Skeletal muscle tissue (tissue), 4 donors: ENCODE results near the gene EEF1G. TPM values are rescaled to one million over a fixed set of nuclear protein-coding genes. Genes with fewer than 3 reads are reported as not detected.
"Not testable (repeated sequence)": the region's sequence is repeated elsewhere in the genome, so short reads cannot be mapped to it uniquely, and the experiment has no call there.

Experiments
- H3K27ac ChIP-seq: one replicate; pipeline ENCODE4 v1.7.0; 2013; ENCODE audit warnings: mild to moderate bottlenecking, low read depth, low read length, inconsistent platforms
- H3K27me3 ChIP-seq, 3 donors: one replicate each; pipeline ENCODE4 v1.7.0; 2013; ENCODE audit warnings: low read length in 3 of 3; ENCODE audit not compliant: control insufficient read depth in 3 of 3, insufficient read depth in 3 of 3
- H3K36me3 ChIP-seq, 3 donors: one replicate each; pipeline ENCODE4 v1.7.0; 2013; ENCODE audit warnings: low read length in 3 of 3; ENCODE audit not compliant: control insufficient read depth in 3 of 3, insufficient read depth in 3 of 3
- H3K4me1 ChIP-seq, 3 donors: one replicate each; pipeline ENCODE4 v1.7.0; 2013; ENCODE audit warnings: low read length in 3 of 3, mild to moderate bottlenecking in 3 of 3; ENCODE audit not compliant: control insufficient read depth in 3 of 3, insufficient read depth in 3 of 3
- H3K4me3 ChIP-seq, 3 donors: one replicate each; pipeline ENCODE4 v1.7.0; 2013; ENCODE audit warnings: low read length in 3 of 3
- H3K9ac ChIP-seq, 3 donors: one replicate each; pipeline ENCODE4 v1.7.0; 2013; ENCODE audit warnings: low read length in 3 of 3, mild to moderate bottlenecking in 3 of 3, moderate library complexity in 2 of 3, low read depth in 1 of 3
- H3K9me3 ChIP-seq, 3 donors: one replicate each; pipeline ENCODE4 v1.7.0; 2013; ENCODE audit warnings: low read length in 3 of 3; ENCODE audit not compliant: control insufficient read depth in 3 of 3
- total RNA-seq: library from RNA; depleted of rRNA; stranded (reverse); fragments of >200 nt; gene quantifications from one replicate; pipeline ENCODE4 v1.2.3, GENCODE V29; 2014
- donor health status: Osteomylitis.

EEF1G gene, protein sequence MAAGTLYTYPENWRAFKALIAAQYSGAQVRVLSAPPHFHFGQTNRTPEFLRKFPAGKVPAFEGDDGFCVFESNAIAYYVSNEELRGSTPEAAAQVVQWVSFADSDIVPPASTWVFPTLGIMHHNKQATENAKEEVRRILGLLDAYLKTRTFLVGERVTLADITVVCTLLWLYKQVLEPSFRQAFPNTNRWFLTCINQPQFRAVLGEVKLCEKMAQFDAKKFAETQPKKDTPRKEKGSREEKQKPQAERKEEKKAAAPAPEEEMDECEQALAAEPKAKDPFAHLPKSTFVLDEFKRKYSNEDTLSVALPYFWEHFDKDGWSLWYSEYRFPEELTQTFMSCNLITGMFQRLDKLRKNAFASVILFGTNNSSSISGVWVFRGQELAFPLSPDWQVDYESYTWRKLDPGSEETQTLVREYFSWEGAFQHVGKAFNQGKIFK
- 2,520 TPM for total RNA-seq

DNA sequence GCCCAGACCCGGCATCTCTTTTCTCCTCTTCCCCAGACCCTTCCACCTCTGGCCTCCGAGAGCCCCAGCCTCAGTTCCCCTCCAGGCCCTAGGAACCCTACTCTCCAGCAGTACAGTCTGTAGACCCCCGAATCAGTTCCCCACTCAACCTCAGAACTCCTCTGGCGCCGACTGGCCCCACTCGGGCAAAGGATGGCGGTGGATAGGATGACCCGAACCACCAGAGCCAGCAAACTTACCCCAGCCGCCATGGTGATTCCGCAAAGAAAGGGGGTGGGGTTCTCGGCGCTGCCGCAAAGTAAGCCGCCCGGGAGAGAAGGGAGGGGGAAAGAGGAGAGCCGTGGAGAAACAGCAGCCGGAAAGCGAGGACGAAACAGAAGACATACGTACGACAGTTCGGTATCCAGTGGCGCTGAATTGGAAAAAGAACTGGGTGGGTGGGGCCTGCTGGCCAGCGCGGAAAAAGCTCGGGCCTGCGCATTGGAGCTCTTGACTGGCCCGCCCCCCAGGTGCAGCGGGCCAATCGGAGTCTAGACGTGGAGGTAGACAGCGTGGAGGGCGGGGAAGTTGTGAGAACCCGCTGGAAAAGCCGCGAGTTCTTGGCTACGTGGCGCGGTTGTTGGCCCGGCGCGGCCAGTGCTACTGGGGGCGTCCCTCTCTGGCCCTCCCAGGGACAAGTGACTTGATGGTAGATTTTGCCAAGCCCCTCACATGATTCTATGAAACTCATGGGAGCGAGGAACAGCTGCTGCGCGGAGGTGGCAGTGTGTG is at the start of gene EEF1G:
Gene EEF1G, minus strand, starts transcription at position 300 of the 771 bp plus-strand sequence. Its CDS starts 49 bp downstream, at position 251.
- H3K27ac ChIP-seq: peak within 1 kb of the TSS; percentile 93
- peak within 1 kb of the TSS; percentile 95 to 97 (median 97) for H3K9ac ChIP-seq
- H3K27me3 ChIP-seq: no peaks in the 10 kb centered on the region
- peak within 1 kb of the TSS; percentile 95 to 99 (median 96) for H3K4me3 ChIP-seq
- H3K4me1 ChIP-seq: peaks cover 59 to 69% (median 67%) of the 10 kb centered on the region in 3 donors
- no peaks in the 10 kb centered on the region for H3K9me3 ChIP-seq
- H3K36me3 ChIP-seq: peaks cover 40 to 49% (median 49%) of the 10 kb centered on the region in 3 donors

DNA sequence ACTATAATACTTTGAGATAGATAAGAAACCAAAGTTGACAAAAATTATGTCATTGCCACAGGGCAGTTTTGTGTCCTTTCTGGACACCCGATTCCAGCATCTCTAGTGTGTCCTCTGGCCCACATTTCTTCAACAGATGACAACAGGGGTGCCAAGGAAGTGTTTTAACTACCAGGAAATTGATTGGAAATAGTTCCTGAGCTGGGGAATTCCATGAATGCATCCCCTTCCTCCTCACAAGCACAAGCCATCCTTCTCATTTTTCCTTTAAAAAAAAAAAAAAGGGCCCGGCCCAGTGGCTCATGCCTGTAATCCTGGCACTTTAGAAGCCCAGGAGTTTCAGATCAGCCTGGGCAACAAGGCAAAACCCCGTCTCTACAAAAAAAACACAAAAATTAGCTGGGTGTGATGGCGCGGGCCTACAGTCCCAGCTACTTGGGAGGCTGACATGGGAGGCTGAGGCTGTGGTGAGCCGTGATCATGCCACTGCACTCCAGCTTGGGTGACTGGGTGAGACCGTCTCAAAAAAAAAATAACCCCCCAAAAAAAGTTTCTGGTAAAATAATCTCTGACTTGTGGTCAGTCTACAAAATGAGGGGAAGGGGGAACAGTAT is 48.9 kb upstream of the EEF1G start:
- H3K4me3 ChIP-seq: peak overlapping the region; percentile 71 to 91 (median 83)
- peak overlapping the region; percentile 63 to 87 (median 66) for H3K9ac ChIP-seq

DNA sequence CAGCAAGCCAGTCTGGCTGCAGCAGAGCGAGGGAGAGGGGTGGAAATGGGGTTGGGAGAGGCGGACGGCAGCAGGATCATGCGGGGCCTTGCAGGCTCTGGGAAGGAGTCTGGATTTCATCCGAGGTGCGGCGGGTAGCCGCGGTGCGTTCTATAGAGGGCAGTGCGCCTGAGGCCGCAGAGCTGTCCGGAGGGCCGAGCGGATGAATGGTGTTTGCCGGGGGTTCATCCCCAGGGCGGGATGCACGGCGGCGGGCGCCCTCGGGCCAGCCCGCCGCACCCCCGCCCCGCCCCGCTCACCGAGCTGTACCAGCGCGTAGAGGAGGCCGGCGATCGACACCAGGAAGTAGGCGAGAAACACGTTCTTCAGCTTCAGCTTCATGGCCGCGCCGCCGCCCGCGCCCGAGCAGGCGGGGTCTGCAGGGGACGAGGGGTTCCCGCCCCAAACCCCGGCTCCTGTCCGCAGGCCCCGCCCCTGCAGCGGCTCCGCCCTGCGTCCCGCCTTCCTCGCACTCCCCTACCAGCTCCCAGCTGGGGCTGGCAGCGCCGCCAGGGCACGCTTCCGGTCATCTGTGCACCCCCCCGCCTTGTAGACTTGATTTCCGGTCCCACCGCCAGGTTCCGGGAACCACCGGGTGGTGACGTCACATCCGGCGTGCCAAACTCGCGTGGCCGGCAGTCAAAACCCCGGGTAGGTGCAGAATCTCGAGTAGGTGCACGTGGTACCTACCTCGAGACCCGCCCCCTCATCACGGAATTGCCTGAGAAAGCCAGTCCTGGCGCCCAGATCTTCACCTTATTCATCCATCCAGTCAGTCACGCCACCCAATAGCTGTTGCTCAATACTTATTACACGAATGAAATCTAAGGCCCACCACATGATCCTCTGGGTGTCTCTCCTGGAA is 48.1 kb upstream of the EEF1G start, which contains the start of gene B3GAT3:
Gene B3GAT3, minus strand, starts transcription at position 420 of the 904 bp plus-strand sequence. Its CDS starts 39 bp downstream, at position 381.
- peak within 1 kb of the TSS; percentile 66 to 87 (median 80) for H3K9ac ChIP-seq
- H3K4me1 ChIP-seq: peaks cover 12 to 16% (median 15%) of the 10 kb centered on the region in 3 donors
- H3K36me3 ChIP-seq: peaks cover 22 to 28% (median 25%) of the 10 kb centered on the region in 3 donors
- no peaks in the 10 kb centered on the region for H3K27me3 ChIP-seq
- peak within 1 kb of the TSS; percentile 89 for H3K27ac ChIP-seq
- peak within 1 kb of the TSS; percentile 71 to 91 (median 91) for H3K4me3 ChIP-seq
- H3K9me3 ChIP-seq: no peaks in the 10 kb centered on the region

More for the DNA sequence above, 48.9 kb upstream of the EEF1G start:
- Histone ChIP-seq H3K27me3 (no peaks in the 10 kb centered on the region), H3K27ac (peak overlapping the region; percentile 89), H3K9me3 (no peaks in the 10 kb centered on the region), H3K36me3 (peaks cover 23 to 30% (median 26%) of the 10 kb centered on the region in 3 donors), H3K4me1 (peaks cover 12 to 16% (median 15%) of the 10 kb centered on the region in 3 donors)

DNA sequence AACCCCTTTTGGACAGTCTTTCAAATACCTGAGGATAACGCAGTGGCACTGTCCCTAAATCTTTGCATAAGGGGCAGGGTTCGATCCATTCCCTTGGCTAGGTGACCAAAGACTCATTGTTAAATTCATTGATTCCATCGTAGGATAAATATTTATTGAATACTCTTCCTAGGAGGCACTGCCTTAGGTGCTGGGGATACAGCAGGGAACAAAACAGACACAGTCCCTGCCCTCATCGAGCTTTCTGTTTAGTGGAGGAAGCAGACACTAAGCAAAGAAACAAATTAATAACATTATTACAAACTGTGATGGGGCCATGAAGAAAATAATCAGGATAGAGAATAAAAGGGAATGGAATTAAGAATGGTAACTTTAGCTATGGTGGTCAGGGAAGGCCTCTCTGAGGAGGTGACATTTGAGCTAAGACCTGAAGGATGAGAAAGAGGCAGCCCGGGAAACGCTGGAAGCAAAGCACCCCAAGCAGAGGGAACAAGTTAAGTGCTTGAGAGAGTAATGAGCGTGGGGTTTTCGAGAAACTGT is 47.4 kb upstream of the EEF1G start:
- Histone ChIP-seq H3K27ac (peak overlapping the region; percentile 89), H3K4me3 (peak overlapping the region; percentile 71 to 91 (median 91)), H3K9ac (peak overlapping the region; percentile 66 to 87 (median 80)), H3K36me3 (peaks cover 16 to 28% (median 24%) of the 10 kb centered on the region in 3 donors), H3K9me3 (no peaks in the 10 kb centered on the region), H3K27me3 (no peaks in the 10 kb centered on the region), H3K4me1 (peaks cover 12 to 16% (median 15%) of the 10 kb centered on the region in 3 donors)

DNA sequence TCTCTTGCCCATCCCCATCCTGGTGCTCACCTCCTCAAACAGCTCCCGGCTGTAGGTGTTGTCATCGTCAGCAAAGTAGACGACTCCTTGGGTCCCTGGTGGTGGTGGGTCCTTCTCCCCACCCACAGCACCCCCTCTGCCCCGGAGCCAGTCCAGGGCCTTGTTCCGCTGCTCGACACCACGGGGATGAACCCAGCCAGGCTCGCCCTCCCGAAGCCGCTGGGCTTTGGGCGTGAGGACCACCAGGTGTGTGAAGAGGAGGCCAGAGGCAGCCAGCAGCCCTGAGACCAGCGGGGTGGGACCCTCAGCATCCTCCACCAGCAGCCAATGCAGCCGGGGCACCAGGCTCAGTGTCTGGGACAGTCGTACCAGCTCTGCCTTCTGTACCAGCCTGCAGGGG is 43.3 kb upstream of the EEF1G start:
- not testable (repeated sequence) for H3K9ac ChIP-seq

DNA sequence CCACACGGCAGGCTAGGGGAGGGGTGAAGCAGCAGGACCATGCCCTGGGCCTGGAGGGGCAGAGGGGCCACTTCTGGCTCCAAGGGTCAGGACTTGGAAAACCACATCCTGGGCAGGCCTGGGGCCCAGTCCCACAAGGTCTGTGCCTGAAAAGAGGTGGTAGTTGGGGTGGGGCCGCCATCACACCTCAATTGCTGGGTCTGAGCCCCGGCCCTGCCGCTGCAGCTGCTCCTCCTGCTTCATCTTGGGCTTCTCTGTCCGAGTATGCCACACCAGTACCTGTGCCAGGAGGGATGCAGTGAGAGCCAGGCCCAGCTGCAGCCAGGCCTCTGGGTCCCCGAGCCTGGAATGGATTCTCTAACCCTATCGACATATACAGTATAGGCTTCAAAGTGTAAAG is 41.8 kb upstream of the EEF1G start:
- H3K36me3 ChIP-seq: peaks cover 10 to 23% (median 15%) of the 10 kb centered on the region in 3 donors

More for the DNA sequence above, 43.3 kb upstream of the EEF1G start:
- Histone ChIP-seq H3K4me1 (peaks cover 13 to 27% (median 17%) of the 10 kb centered on the region in 3 donors), H3K36me3 (peaks cover 10 to 21% (median 15%) of the 10 kb centered on the region in 3 donors)
- H3K27me3 ChIP-seq, H3K4me3 ChIP-seq, H3K27ac ChIP-seq, H3K9me3 ChIP-seq: not testable (repeated sequence)

DNA sequence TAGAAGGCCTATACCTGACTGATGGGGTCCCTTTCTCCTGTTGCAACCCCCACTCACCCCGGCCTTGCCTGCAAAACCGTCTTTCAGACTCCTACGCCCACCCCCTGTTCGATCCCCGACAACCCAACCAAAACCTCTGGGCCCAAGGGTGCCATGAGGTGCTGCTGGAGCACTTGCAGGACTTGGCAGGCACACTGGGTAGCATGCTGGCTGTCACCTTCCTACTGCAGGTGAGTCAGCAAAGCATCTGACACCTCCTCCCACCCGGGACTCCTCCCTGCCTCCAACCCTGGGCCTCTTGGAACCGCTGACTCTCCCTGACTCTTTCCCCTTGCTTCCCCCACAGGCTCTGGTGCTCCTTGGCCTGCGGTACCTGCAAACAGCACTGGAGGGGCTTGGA is 40.6 kb upstream of the EEF1G start:
- Histone ChIP-seq H3K36me3 (peaks cover 12 to 30% (median 15%) of the 10 kb centered on the region in 3 donors), H3K4me3 (no peak overlapping the region), H3K4me1 (peaks cover 15 to 27% (median 21%) of the 10 kb centered on the region in 3 donors), H3K27ac (no peak overlapping the region), H3K9me3 (no peaks in the 10 kb centered on the region), H3K27me3 (no peaks in the 10 kb centered on the region), H3K9ac (no peak overlapping the region)

More for the DNA sequence above, 41.8 kb upstream of the EEF1G start:
- Histone ChIP-seq H3K27me3 (no peaks in the 10 kb centered on the region), H3K4me3 (no peak overlapping the region), H3K9me3 (no peaks in the 10 kb centered on the region), H3K4me1 (peaks cover 15 to 28% (median 19%) of the 10 kb centered on the region in 3 donors), H3K9ac (no peak overlapping the region), H3K27ac (no peak overlapping the region)

DNA sequence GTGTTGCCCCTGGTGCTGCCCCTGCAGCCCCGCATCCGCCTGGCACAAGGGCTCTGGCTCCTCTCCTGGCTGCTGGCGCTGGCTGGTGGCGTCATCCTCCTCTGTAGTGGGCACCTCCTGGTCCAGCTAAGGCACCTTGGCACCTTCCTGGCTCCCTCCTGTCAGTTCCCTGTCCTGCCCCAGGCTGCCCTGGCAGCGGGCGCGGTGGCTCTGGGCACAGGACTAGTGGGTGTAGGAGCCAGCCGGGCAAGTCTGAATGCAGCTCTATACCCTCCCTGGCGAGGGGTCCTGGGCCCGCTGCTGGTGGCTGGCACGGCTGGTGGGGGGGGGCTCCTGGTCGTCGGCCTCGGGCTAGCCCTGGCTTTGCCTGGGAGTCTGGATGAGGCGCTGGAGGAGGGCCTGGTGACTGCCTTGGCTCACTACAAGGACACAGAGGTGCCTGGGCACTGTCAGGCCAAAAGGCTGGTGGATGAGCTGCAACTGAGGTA is 39.6 kb upstream of the EEF1G start:
- no peaks in the 10 kb centered on the region for H3K9me3 ChIP-seq
- H3K9ac ChIP-seq: peak overlapping the region in 2 of 3 donors; percentile 50 to 64
- H3K4me1 ChIP-seq: peaks cover 15 to 27% (median 21%) of the 10 kb centered on the region in 3 donors
- H3K4me3 ChIP-seq: peak overlapping the region; percentile 23 to 83 (median 62)
- peak overlapping the region; percentile 83 for H3K27ac ChIP-seq
- H3K27me3 ChIP-seq: no peaks in the 10 kb centered on the region
- peaks cover 17 to 36% (median 19%) of the 10 kb centered on the region in 3 donors for H3K36me3 ChIP-seq
